ENCODE results near the gene PTBP1.

PTBP1 gene

GRCh38 chr19:812747-813218 is 15.5 kb downstream of the PTBP1 start:
- TF ChIP-seq, protein P1, sequence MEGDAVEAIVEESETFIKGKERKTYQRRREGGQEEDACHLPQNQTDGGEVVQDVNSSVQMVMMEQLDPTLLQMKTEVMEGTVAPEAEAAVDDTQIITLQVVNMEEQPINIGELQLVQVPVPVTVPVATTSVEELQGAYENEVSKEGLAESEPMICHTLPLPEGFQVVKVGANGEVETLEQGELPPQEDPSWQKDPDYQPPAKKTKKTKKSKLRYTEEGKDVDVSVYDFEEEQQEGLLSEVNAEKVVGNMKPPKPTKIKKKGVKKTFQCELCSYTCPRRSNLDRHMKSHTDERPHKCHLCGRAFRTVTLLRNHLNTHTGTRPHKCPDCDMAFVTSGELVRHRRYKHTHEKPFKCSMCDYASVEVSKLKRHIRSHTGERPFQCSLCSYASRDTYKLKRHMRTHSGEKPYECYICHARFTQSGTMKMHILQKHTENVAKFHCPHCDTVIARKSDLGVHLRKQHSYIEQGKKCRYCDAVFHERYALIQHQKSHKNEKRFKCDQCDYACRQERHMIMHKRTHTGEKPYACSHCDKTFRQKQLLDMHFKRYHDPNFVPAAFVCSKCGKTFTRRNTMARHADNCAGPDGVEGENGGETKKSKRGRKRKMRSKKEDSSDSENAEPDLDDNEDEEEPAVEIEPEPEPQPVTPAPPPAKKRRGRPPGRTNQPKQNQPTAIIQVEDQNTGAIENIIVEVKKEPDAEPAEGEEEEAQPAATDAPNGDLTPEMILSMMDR (IDR thresholded peaks at IDR 0.05; ENCODE audit: low read depth, low read length, missing control alignments): no peak
- no peak for DNase-seq (ENCODE audit: low read depth)
- no peak overlapping the region for H3K4me3 ChIP-seq (ENCODE audit: low read depth, low read length)
- in situ Hi-C loops (cut with HindIII; ENCODE audit: low sequenced_read_pairs): no loop called here

DNA sequence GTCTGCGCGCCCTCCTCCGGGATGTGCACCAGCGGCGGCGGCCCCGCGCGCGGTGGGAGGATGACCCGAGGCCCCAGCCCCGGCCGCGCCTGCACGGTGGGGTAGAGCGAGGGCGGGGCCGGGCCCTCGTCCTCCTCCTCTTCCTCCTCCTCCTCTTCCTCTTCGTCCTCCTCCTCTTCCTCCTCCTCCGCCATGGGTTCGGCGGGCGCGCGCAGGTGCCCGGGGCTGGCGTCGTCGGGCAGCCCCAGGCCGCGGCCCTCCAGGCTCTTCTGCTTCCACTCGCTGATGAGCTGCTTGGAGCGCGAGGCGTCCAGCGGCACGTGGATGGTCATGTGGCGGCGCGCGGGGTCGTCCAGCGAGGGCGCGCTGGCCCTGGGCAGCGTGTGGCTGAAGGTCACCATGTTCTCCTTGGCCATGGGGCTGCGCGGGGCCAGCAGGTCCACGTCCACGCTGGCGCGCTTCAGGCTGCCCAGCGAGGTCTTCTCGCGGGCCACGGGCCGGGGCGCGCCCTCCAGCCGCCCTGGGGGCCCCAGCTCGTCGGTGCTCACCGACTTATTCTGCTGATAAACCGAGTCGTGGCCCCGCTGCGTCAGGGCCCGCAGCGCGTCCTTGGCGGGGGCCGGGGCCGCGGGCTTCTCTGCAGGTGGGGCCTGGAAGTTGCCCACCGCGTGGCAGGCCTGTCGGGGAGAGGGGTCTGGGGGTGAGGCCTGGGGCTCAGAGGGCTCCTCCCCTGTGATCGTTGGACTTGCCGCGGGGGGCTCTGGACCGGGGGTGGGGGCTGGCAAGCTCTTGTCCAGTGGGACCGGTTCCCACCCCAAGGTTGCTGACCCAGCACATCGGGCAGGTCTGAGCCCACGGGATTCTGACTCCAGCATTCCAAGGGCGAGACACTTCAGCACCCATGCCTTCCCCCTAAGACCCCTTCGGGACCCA is 16.2 kb downstream of the PTBP1 start:
- in situ Hi-C loops (cut with HindIII; ENCODE audit: low sequenced_read_pairs): no loop called here

GRCh38 chr19:814152-815078 is 17.2 kb downstream of the PTBP1 start:
- in situ Hi-C loops (cut with HindIII; ENCODE audit: low sequenced_read_pairs): no loop called here
- no peak overlapping the region for H3K4me3 ChIP-seq (ENCODE audit: low read depth, low read length)
- no peak for DNase-seq (ENCODE audit: low read depth)
- TF ChIP-seq, protein P1 (IDR thresholded peaks at IDR 0.05; ENCODE audit: low read depth, low read length, missing control alignments): no peak

More for the DNA sequence above, 16.2 kb downstream of the PTBP1 start:
- TF ChIP-seq, protein P1 (IDR thresholded peaks at IDR 0.05; ENCODE audit: low read depth, low read length, missing control alignments): no peak
- no peak overlapping the region for H3K4me3 ChIP-seq (ENCODE audit: low read depth, low read length)
- no peak for DNase-seq (ENCODE audit: low read depth)

DNA sequence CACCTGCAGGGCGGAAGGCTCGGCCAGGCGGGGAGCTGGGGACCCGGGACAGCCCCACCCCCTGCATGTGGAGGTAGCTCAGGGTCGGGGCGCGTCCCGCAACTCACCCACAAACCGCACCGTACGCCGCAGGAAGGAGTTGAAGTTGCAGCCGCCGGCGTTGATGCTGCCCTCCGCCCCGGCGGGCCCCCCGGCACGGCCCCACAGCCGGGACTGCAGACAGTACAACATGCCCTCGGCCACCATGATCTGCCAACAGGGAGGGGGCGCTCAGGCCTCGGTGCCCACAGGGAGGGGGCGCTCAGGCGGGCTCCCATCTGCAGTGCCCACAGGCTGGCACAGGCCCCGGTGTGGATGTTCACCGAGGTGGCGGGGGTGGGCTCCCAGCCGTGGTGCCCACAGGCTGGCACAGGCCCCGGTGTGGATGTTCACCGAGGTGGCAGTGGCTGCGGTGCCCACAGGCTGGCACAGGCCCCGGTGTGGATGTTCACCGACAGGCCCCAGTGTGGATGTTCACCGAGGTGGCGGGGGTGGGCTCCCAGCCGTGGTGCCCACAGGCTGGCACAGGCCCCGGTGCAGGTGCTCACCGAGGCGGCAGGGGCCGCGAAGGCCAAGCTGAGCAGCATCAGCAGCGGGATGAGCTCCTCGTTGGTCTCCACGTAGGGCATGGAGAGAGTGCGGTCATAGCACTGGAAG is 18.0 kb downstream of the PTBP1 start:
- no peak overlapping the region for H3K4me3 ChIP-seq (ENCODE audit: low read depth, low read length)

DNA sequence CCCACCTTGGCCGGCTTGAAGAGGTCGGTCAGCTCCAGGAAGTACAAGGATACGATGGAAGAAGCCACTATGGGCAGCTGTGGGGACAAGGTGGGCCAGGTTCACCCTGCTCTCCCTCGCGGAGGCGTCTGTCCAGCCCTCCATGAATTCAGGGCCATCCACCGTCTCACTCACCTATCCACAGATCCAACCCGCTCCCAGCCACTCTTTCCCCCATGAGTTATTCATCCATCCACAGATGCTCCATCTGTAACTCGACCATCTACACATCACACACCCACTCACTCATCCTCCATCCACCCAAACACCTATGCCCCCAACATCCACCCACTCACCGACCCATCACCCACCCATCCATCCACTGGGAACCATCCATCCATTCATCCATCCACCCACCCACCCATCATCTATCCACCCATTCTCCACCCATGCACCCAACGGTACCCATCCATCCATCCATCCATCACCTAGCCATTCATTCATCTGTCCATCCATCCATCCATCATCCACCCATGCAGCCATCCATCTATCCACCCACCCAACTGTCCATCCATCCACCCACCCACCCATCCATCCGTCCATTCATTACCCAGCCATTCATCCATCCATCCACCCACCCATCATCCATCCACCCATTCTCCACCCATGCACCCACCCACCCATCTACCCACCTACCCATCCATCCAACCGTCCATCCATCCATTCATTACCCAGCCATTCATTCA is 18.7 kb downstream of the PTBP1 start:
- in situ Hi-C loops (cut with HindIII; ENCODE audit: low sequenced_read_pairs): no loop called here
- H3K4me3 ChIP-seq (ENCODE audit: low read depth, low read length): no peak overlapping the region
- TF ChIP-seq, protein P1 (IDR thresholded peaks at IDR 0.05; ENCODE audit: low read depth, low read length, missing control alignments): no peak
- DNase-seq (ENCODE audit: low read depth): no peak

More for the DNA sequence above, 18.0 kb downstream of the PTBP1 start:
- TF ChIP-seq, protein P1 (IDR thresholded peaks at IDR 0.05; ENCODE audit: low read depth, low read length, missing control alignments): no peak
- DNase-seq (ENCODE audit: low read depth): no peak
- in situ Hi-C loops (cut with HindIII; ENCODE audit: low sequenced_read_pairs): no loop called here

All from astrocyte of the cerebellum (primary cell).